H9 (cell line): Measurements from ENCODE around the gene MICOS13. TPM values are rescaled to one million over a fixed set of nuclear protein-coding genes. Genes with fewer than 3 reads are reported as not detected.

Experiments
- DNase-seq: peaks from one replicate; pipeline ENCODE4 v3.0.0-alpha.2; 2017
- H2AFZ ChIP-seq: one replicate; pipeline ENCODE4 v1.6.1; 2013; ENCODE audit warnings: mild to moderate bottlenecking, low read length, control low read depth, moderate library complexity
- H2AK5ac ChIP-seq: 2 replicates; pipeline ENCODE4 v1.6.1; 2013; ENCODE audit warnings: low read length, control low read depth, mixed read lengths; ENCODE audit not compliant: insufficient read length
- H2BK120ac ChIP-seq: one replicate; pipeline ENCODE4 v1.6.1; 2013; ENCODE audit warnings: low read depth, mild to moderate bottlenecking, low read length, control low read depth, inconsistent platforms; ENCODE audit not compliant: poor library complexity, severe bottlenecking
- H2BK12ac ChIP-seq: 2 replicates; pipeline ENCODE4 v1.6.1; 2013; ENCODE audit warnings: low read length, control low read depth, mixed read lengths, low read depth; ENCODE audit not compliant: insufficient read length
- H2BK15ac ChIP-seq: 2 replicates; pipeline ENCODE4 v1.6.1; 2013; ENCODE audit warnings: low read depth, low read length, control low read depth
- H2BK20ac ChIP-seq: one replicate; pipeline ENCODE4 v1.6.1; 2013; ENCODE audit warnings: low read depth, mild to moderate bottlenecking, low read length, control low read depth, inconsistent platforms; ENCODE audit not compliant: poor library complexity, severe bottlenecking
- H2BK5ac ChIP-seq: 2 replicates; pipeline ENCODE4 v1.6.1; 2013; ENCODE audit warnings: low read length, control low read depth, mixed read lengths; ENCODE audit not compliant: insufficient read length
- H3K14ac ChIP-seq: 2 replicates; pipeline ENCODE4 v1.6.1; 2013; ENCODE audit warnings: low read length, control low read depth; ENCODE audit not compliant: insufficient read depth
- H3K18ac ChIP-seq: 2 replicates; pipeline ENCODE4 v1.6.1; 2013; ENCODE audit warnings: low read depth, mild to moderate bottlenecking, mixed read lengths, low read length, control low read depth; ENCODE audit not compliant: insufficient read length
- H3K23ac ChIP-seq: 2 replicates; pipeline ENCODE4 v1.6.1; 2013; ENCODE audit warnings: low read length, control low read depth, mixed read lengths, low read depth; ENCODE audit not compliant: insufficient read length
- H3K23me2 ChIP-seq: 2 replicates; pipeline ENCODE4 v1.6.1; 2013; ENCODE audit warnings: low read depth, mild to moderate bottlenecking, mixed read lengths, low read length, control low read depth; ENCODE audit not compliant: insufficient read length, poor library complexity, severe bottlenecking
- H3K27ac ChIP-seq: 2 replicates; pipeline ENCODE4 v1.5.1; 2013; ENCODE audit warnings: low read length, control low read depth, mixed read lengths, low read depth; ENCODE audit not compliant: insufficient read length
- H3K27me3 ChIP-seq: 2 replicates; pipeline ENCODE4 v1.6.1; 2013; ENCODE audit warnings: low read length, control low read depth, inconsistent platforms; ENCODE audit not compliant: insufficient read depth
- H3K4ac ChIP-seq: 2 replicates; pipeline ENCODE4 v1.6.1; 2013; ENCODE audit warnings: low read depth, mild to moderate bottlenecking, control low read depth, inconsistent platforms, low read length, moderate library complexity
- H3K4me1 ChIP-seq: 2 replicates; pipeline ENCODE4 v1.6.1; 2013; ENCODE audit warnings: low read length, control low read depth, inconsistent platforms; ENCODE audit not compliant: insufficient read depth
- H3K4me2 ChIP-seq: 2 replicates; pipeline ENCODE4 v1.6.1; 2013; ENCODE audit warnings: low read length, control low read depth, mixed read lengths; ENCODE audit not compliant: insufficient read length, insufficient read depth
- H3K56ac ChIP-seq: 2 replicates; pipeline ENCODE4 v1.6.1; 2013; ENCODE audit warnings: low read depth, mild to moderate bottlenecking, mixed read lengths, low read length, control low read depth; ENCODE audit not compliant: insufficient read length
- H3K79me1 ChIP-seq: 2 replicates; pipeline ENCODE4 v1.6.1; 2013; ENCODE audit warnings: low read depth, mild to moderate bottlenecking, moderate library complexity, low read length, control low read depth, inconsistent platforms; ENCODE audit not compliant: insufficient read depth, poor library complexity, severe bottlenecking
- H3K79me2 ChIP-seq: 2 replicates; pipeline ENCODE4 v1.6.1; 2013; ENCODE audit warnings: low read length, control low read depth, inconsistent platforms; ENCODE audit not compliant: insufficient read depth
- H3K9ac ChIP-seq: 2 replicates; pipeline ENCODE4 v1.6.1; 2013; ENCODE audit warnings: low read length, control low read depth, mixed read lengths; ENCODE audit not compliant: insufficient read length; ENCODE audit errors: extremely low read depth
- H3K9me3 ChIP-seq: one replicate; pipeline ENCODE4 v1.6.1; 2013; ENCODE audit warnings: low read depth, low read length, inconsistent platforms; ENCODE audit not compliant: control insufficient read depth
- H3T11ph ChIP-seq: one replicate; pipeline ENCODE4 v1.6.1; 2013; ENCODE audit warnings: mild to moderate bottlenecking, low read length, control low read depth, inconsistent platforms
- H4K20me1 ChIP-seq: one replicate; pipeline ENCODE4 v1.6.1; 2013; ENCODE audit not compliant: control insufficient read depth, insufficient read length, insufficient read depth
- H4K5ac ChIP-seq: 2 replicates; pipeline ENCODE4 v1.6.1; 2013; ENCODE audit warnings: low read depth, mild to moderate bottlenecking, mixed read lengths, low read length, control low read depth; ENCODE audit not compliant: insufficient read length
- H4K8ac ChIP-seq: replicated peaks from 2 replicates; pipeline ENCODE4 v1.6.1; 2013; ENCODE audit warnings: low read length, control low read depth, mixed read lengths, low read depth; ENCODE audit not compliant: insufficient read length
- H4K91ac ChIP-seq: 2 replicates; pipeline ENCODE4 v1.6.1; 2013; ENCODE audit warnings: low read depth, mild to moderate bottlenecking, moderate library complexity, mixed read lengths, low read length, control low read depth; ENCODE audit not compliant: insufficient read length
- H3K27ac Mint-ChIP-seq, 3 experiments: 2 replicates in 2 of 3; 3 replicates in 1 of 3; pipeline ENCODE4 v1.8.0; 2020 to 2021; ENCODE audit warnings: mixed read lengths in 3 of 3, mild to moderate bottlenecking in 1 of 3, moderate library complexity in 1 of 3
- H3K27me3 Mint-ChIP-seq: 2 replicates; pipeline ENCODE4 v1.8.0; 2021; ENCODE audit warnings: low read depth, mild to moderate bottlenecking, moderate library complexity, mixed read lengths
- H3K36me3 Mint-ChIP-seq, 3 experiments: 2 replicates in 2 of 3; 3 replicates in 1 of 3; pipeline ENCODE4 v1.8.0; 2020 to 2021; ENCODE audit warnings: low read depth in 3 of 3, mixed read lengths in 3 of 3; ENCODE audit not compliant: insufficient read depth in 1 of 3
- H3K4me1 Mint-ChIP-seq, 2 experiments: 2 replicates each; pipeline ENCODE4 v1.8.0; 2020; ENCODE audit warnings: mixed read lengths in 2 of 2
- H3K4me3 Mint-ChIP-seq, 2 experiments: 2 replicates in 1 of 2; 3 replicates in 1 of 2; pipeline ENCODE4 v1.8.0; 2020 to 2021; ENCODE audit warnings: mild to moderate bottlenecking in 2 of 2, mixed read lengths in 2 of 2, moderate library complexity in 1 of 2
- H3K9me3 Mint-ChIP-seq, 2 experiments: 2 replicates in 1 of 2; 3 replicates in 1 of 2; pipeline ENCODE4 v1.8.0; 2020; ENCODE audit warnings: mild to moderate bottlenecking in 2 of 2, mixed read lengths in 2 of 2, moderate library complexity in 1 of 2
- CTCF ChIP-seq: fragments of 200-600 bp; sonication (generic); conservative IDR thresholded peaks from 3 replicates; pipeline ENCODE4 v1.8.0; 2021; ENCODE audit warnings: antibody characterized with exemption, mild to moderate bottlenecking
- WGBS: extraction: QIAGEN DNeasy Blood & Tissue Kit; methylation state at CpG from one replicate; pipeline ENCODE4 v1.1.7; 2013; ENCODE audit warnings: missing lambda C conversion rate, low lambda C conversion rate, mixed read lengths; ENCODE audit not compliant: insufficient read length; ENCODE audit errors: extremely low coverage; 5-methylcytosine and 5-hydroxymethylcytosine counted together
- total RNA-seq: library from RNA; stranded (reverse); gene quantifications from 2 replicates; pipeline ENCODE4 v1.2.1, GENCODE V29; 2021

The MICOS13 gene
- total RNA-seq, 1 experiment from 2014 or later = 23.8 TPM

GRCh38 chr19:5694956-5695648 is 14.8 kb upstream of the MICOS13 start:
- H3K56ac ChIP-seq = no peak overlapping the region
- H3K27ac Mint-ChIP-seq = no peak overlapping the region

More at GRCh38 chr19:5694956-5695648, 14.8 kb upstream of the MICOS13 start:
- Histone ChIP-seq H3K23ac (no peak overlapping the region), H4K8ac (no peak overlapping the region), H2BK15ac (no peak overlapping the region), H3K18ac (no peak overlapping the region), H3K4ac (no peak overlapping the region), H3T11ph (no peak overlapping the region), H2BK120ac (no peak overlapping the region), H4K91ac (no peak overlapping the region), H3K4me1 (no peaks in the 10 kb centered on the region), H2AFZ (no peak overlapping the region), H2BK12ac (no peak overlapping the region), H2AK5ac (no peak overlapping the region), H3K9ac (no peak overlapping the region), H3K27me3 (no peaks in the 10 kb centered on the region), H4K20me1 (no peaks in the 10 kb centered on the region), H3K14ac (no peak overlapping the region), H2BK20ac (no peak overlapping the region), H3K23me2 (peaks cover 5% of the 10 kb centered on the region), H3K9me3 (no peaks in the 10 kb centered on the region), H4K5ac (no peak overlapping the region), H3K27ac (no peak overlapping the region), H3K4me2 (no peak overlapping the region), H3K79me2 (peaks cover 14% of the 10 kb centered on the region; the same call in 1 of the 2 replicates), H2BK5ac (no peak overlapping the region), H3K79me1 (no peaks in the 10 kb centered on the region)
- WGBS = no CpG with 5 or more reads among the region's 8 CpGs
- Mint-ChIP-seq H3K4me1 (peaks cover 2 to 9% of the 10 kb centered on the region in 2 experiments; a peak in 3 of 4 replicates), H3K36me3 (peaks cover 42 to 75% (median 56%) of the 10 kb centered on the region in 3 experiments), H3K9me3 (peaks cover 5 to 6% of the 10 kb centered on the region in 2 experiments; a peak in 2 of 5 replicates), H3K4me3 (peak overlapping the region in 1 of 2 experiments; percentile 35; a peak in 1 of 5 replicates), H3K27me3 (peaks cover 8% of the 10 kb centered on the region; the same call in 1 of the 2 replicates)
- no peak for TF ChIP-seq CTCF
- DNase-seq = peak; percentile 31
